Breast epithelium (tissue), 3 donors: Measurements from ENCODE around the gene MCM3AP.

Experiments used
- POLR2A ChIP-seq: fragments of 450-650 bp; IDR thresholded peaks from one replicate; pipeline ENCODE4 v1.6.1; 2016; ENCODE audit warnings: antibody characterized with exemption, mild to moderate bottlenecking, moderate library complexity
- POLR2AphosphoS5 ChIP-seq, 3 donors: sonication (generic); formaldehyde crosslinking; IDR thresholded peaks; one replicate each; pipeline ENCODE4 v1.6.1; 2017; ENCODE audit warnings: antibody characterized with exemption in 3 of 3
- TF ChIP-seq, protein P1 (sequence below), 3 donors: fragments of 450-650 bp; IDR thresholded peaks; one replicate each; pipeline ENCODE4 v1.5.1; 2016 to 2017; ENCODE audit warnings: antibody characterized with exemption in 3 of 3, mild to moderate bottlenecking in 3 of 3, moderate library complexity in 3 of 3

DNA sequence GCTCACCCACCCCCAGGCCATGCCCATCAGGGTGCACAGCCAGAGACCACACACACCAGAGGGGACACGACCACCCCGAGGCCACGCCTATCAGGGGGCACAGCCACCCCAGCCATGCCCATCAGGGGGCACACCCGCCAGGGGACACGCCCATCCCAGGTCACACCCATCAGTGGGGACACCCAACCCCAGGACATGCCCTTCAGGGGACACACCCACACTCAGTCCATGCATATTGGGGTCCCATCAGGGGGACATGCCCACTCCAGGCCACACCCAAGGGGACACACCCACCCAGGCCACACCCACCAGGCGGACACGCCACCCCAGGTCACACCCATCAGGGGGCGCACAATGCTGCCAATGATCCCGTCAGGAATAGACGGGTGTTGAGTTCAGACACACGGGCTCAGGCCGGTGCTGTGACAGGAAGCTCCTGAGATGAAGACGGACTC, 20.7 kb downstream of the MCM3AP start:
- TF ChIP-seq POLR2AphosphoS5 (IDR thresholded peaks at IDR 0.05) (no peak), POLR2A (no peak)
- TF ChIP-seq, protein P1, sequence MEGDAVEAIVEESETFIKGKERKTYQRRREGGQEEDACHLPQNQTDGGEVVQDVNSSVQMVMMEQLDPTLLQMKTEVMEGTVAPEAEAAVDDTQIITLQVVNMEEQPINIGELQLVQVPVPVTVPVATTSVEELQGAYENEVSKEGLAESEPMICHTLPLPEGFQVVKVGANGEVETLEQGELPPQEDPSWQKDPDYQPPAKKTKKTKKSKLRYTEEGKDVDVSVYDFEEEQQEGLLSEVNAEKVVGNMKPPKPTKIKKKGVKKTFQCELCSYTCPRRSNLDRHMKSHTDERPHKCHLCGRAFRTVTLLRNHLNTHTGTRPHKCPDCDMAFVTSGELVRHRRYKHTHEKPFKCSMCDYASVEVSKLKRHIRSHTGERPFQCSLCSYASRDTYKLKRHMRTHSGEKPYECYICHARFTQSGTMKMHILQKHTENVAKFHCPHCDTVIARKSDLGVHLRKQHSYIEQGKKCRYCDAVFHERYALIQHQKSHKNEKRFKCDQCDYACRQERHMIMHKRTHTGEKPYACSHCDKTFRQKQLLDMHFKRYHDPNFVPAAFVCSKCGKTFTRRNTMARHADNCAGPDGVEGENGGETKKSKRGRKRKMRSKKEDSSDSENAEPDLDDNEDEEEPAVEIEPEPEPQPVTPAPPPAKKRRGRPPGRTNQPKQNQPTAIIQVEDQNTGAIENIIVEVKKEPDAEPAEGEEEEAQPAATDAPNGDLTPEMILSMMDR (IDR thresholded peaks at IDR 0.05), result no peak
